ENCODE measurements around the gene YPEL1. TPM values are rescaled to one million over a fixed set of nuclear protein-coding genes. Genes with fewer than 3 reads are reported as not detected.
A peak's percentile ranks its signal among the peaks of the same experiment; 100 is the strongest.

YPEL1 gene
- total and polyA plus RNA-seq, 4 donors = 12.9 to 20.6 (median 17.1) TPM

DNA sequence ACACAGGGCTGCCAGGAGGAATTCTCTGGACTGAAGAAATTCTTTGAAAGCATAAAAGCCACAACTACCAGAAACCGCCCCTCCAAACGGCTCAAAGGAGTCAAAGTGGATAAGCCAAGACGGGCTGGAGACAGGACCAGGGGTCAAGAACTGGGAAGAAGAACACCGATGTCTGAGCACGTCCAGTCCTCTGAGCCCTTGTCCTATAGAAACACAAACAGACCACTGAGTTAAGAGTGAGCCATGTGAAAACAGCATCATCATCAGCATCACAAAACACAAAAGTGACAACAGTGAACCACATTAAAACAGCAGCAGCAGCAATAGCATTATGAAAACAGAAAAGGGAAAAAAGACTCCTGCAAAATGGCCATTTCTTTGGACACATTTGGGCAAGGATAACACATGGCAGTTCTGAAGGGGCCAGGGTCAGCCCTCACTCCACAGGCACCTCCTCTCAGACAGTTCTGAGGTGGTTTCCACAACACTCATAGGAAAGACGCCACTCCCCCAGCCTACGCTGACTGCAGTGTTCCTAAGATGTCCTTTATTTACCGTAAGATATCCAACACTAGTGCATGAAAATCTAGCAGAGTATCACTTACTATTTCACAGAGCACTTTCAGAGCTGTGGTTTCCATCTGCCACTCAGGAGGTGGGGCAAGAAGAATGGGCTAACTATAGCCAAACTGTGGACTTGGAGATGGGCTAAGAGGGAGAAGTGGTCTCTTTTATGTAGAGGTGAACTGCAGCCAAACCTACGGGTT, 28.6 kb upstream of the YPEL1 start:
- Histone ChIP-seq H3K27ac (ENCODE audit: low read depth, low read length) (no peak overlapping the region), H3K9me3 (ENCODE audit: control insufficient read depth, insufficient read depth, low read length) (no peaks in the 10 kb centered on the region), H3K36me3 (ENCODE audit: control insufficient read depth, insufficient read depth, low read length) (peaks cover 52% of the 10 kb centered on the region), H3K4me3 (ENCODE audit: low read depth, low read length) (no peak overlapping the region), H3K27me3 (ENCODE audit: control insufficient read depth, insufficient read depth, low read length) (no peaks in the 10 kb centered on the region), H3K4me1 (ENCODE audit: control insufficient read depth, insufficient read depth, low read length) (no peaks in the 10 kb centered on the region)
- 92% methylated on average over 7 of the region's 9 CpGs for WGBS (ENCODE audit: insufficient coverage)
- DNase-seq (ENCODE audit: low read depth in 4 of 6, low spot score in 6 of 6) = no peak

DNA sequence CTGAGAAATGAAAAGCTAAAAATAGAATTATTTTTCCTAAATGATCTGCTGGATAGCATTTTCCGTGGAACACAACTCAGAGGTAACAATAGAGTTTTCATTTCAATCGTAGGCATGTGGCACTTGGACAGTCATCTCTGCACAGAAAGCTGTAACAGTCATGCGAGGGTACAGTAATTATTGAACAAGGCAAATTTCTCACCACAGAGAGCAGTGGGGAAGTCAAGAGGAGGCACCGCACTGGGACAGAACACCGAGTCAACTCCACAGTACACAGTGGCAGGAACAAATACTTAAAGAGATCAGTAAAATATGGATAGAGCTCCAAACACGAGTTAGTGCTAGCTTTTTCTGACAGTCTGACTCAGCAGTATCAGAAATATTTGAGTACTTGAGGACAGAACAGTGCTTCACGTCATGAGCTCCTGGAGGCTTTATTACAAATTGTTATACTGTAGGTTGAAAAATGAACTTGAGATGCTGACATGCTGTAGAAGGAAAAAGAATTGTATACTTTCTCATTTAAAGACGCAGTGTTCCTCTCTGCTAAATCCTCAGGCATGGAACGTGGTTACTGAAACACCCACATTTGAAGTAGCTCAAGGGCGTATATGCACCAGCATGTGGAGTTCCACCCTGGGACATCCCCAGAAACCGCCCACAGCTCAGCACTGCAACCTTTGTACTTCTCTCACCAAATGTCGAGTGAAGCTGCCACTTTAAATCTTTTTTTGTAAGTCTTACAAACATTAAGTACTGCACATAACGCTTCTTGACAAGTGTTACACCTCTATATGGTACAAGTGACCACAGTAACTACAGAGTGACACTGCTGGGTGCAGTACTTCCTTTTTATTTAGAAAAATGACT, 27.4 kb upstream of the YPEL1 start:
- Histone ChIP-seq H3K27ac (ENCODE audit: low read depth, low read length) (no peak overlapping the region), H3K4me1 (ENCODE audit: control insufficient read depth, insufficient read depth, low read length) (peaks cover 12% of the 10 kb centered on the region), H3K27me3 (ENCODE audit: control insufficient read depth, insufficient read depth, low read length) (no peaks in the 10 kb centered on the region), H3K9me3 (ENCODE audit: control insufficient read depth, insufficient read depth, low read length) (no peaks in the 10 kb centered on the region), H3K36me3 (ENCODE audit: control insufficient read depth, insufficient read depth, low read length) (peaks cover 46% of the 10 kb centered on the region), H3K4me3 (ENCODE audit: low read depth, low read length) (no peak overlapping the region)
- DNase-seq (ENCODE audit: low read depth in 4 of 6, low spot score in 6 of 6) = no peak
- WGBS (ENCODE audit: insufficient coverage) = 84% methylated on average over 9 of the region's 13 CpGs

DNA sequence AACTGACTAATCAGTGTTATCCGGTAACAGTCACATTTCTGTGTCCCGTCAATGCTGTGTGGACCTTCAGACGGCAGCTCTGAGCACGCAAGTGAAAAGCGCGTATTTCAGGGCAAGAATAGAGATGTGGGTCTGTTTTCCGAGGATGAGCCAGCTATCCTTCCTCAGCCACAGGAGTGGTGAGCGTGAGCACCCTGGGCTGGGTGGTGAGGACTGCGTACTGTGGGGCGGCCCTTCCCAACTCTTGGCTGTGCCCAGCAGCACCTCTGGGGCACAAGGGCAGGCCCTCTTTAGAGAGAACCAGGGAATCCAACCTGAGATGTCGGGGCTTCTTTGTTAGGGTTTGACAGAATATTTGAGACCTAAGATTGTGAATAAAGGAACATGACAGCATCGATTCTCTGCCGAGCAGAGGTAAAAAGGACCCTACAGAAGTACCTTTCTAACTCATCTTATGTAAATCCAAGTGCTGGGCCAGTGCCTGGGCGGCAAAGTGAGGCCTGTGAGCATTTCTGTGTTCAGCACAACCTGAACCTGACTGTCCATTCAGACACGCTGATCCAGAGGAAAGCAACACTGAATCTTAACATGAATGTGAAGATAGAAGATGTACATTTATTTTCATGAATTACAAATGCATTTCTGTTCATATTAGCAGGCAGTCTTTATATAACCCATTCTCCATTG, 26.5 kb upstream of the YPEL1 start:
- no peaks in the 10 kb centered on the region for H3K27me3 ChIP-seq (ENCODE audit: control insufficient read depth, insufficient read depth, low read length)
- H3K9me3 ChIP-seq (ENCODE audit: control insufficient read depth, insufficient read depth, low read length) = no peaks in the 10 kb centered on the region
- 80% methylated on average over 8 of the region's 15 CpGs for WGBS (ENCODE audit: insufficient coverage)
- H3K4me1 ChIP-seq (ENCODE audit: control insufficient read depth, insufficient read depth, low read length) = peaks cover 16% of the 10 kb centered on the region
- no peak overlapping the region for H3K27ac ChIP-seq (ENCODE audit: low read depth, low read length)
- no peak overlapping the region for H3K4me3 ChIP-seq (ENCODE audit: low read depth, low read length)
- peaks cover 39% of the 10 kb centered on the region for H3K36me3 ChIP-seq (ENCODE audit: control insufficient read depth, insufficient read depth, low read length)
- no peak for DNase-seq (ENCODE audit: low read depth in 4 of 6, low spot score in 6 of 6)

DNA sequence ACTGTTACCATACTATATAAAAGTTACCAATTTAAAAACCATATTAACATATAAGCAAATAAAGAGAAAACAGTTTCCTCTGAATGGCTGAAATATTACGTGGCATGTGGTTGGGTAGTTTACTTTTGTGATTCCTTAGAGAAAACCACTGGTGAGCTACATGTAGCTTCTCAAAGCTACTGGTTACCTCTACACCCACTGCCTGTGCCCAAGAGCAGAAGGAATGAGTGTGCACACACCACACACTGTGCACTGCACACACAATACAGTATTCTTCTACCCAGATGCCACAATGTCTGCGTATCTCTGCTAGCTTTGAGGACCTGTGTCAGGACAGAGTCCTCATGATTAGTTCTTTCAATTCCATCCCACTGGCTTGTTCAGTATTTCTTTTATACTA, 25.5 kb upstream of the YPEL1 start:
- peaks cover 16% of the 10 kb centered on the region for H3K4me1 ChIP-seq (ENCODE audit: control insufficient read depth, insufficient read depth, low read length)
- no peak for DNase-seq (ENCODE audit: low read depth in 4 of 6, low spot score in 6 of 6)
- H3K36me3 ChIP-seq (ENCODE audit: control insufficient read depth, insufficient read depth, low read length) = peaks cover 32% of the 10 kb centered on the region
- 86% methylated on average over 1 of the region's 2 CpGs for WGBS (ENCODE audit: insufficient coverage)
- H3K27me3 ChIP-seq (ENCODE audit: control insufficient read depth, insufficient read depth, low read length) = no peaks in the 10 kb centered on the region
- H3K27ac ChIP-seq (ENCODE audit: low read depth, low read length) = no peak overlapping the region
- H3K9me3 ChIP-seq (ENCODE audit: control insufficient read depth, insufficient read depth, low read length) = no peaks in the 10 kb centered on the region
- H3K4me3 ChIP-seq (ENCODE audit: low read depth, low read length) = no peak overlapping the region

- Histone ChIP-seq H3K27ac (ENCODE audit: low read depth, low read length) (no peak overlapping the region), H3K36me3 (ENCODE audit: control insufficient read depth, insufficient read depth, low read length) (peaks cover 28% of the 10 kb centered on the region), H3K4me1 (ENCODE audit: control insufficient read depth, insufficient read depth, low read length) (peaks cover 20% of the 10 kb centered on the region), H3K4me3 (ENCODE audit: low read depth, low read length) (no peak overlapping the region), H3K27me3 (ENCODE audit: control insufficient read depth, insufficient read depth, low read length) (no peaks in the 10 kb centered on the region), H3K9me3 (ENCODE audit: control insufficient read depth, insufficient read depth, low read length) (no peaks in the 10 kb centered on the region)
- DNase-seq (ENCODE audit: low read depth in 4 of 6, low spot score in 6 of 6) = no peak
- 88% methylated on average over 1 of the region's 2 CpGs for WGBS (ENCODE audit: insufficient coverage)
These were observed 25.0 kb upstream of the YPEL1 start for GRCh38 chr22:21760640-21761039.

GRCh38 chr22:21759646-21760376, 24.2 kb upstream of the YPEL1 start:
- H3K36me3 ChIP-seq (ENCODE audit: control insufficient read depth, insufficient read depth, low read length) = peaks cover 28% of the 10 kb centered on the region
- no peak for DNase-seq (ENCODE audit: low read depth in 4 of 6, low spot score in 6 of 6)

GRCh38 chr22:21759093-21759492, 23.5 kb upstream of the YPEL1 start:
- no peak overlapping the region for H3K4me3 ChIP-seq (ENCODE audit: low read depth, low read length)
- H3K27ac ChIP-seq (ENCODE audit: low read depth, low read length) = no peak overlapping the region
- peaks cover 36% of the 10 kb centered on the region for H3K4me1 ChIP-seq (ENCODE audit: control insufficient read depth, insufficient read depth, low read length)
- peak in 1 of 6 donors; percentile 24 for DNase-seq (ENCODE audit: low read depth in 4 of 6, low spot score in 6 of 6)
- 67% methylated on average over 4 of the region's 4 CpGs for WGBS (ENCODE audit: insufficient coverage)
- H3K27me3 ChIP-seq (ENCODE audit: control insufficient read depth, insufficient read depth, low read length) = no peaks in the 10 kb centered on the region
- H3K36me3 ChIP-seq (ENCODE audit: control insufficient read depth, insufficient read depth, low read length) = peaks cover 21% of the 10 kb centered on the region
- H3K9me3 ChIP-seq (ENCODE audit: control insufficient read depth, insufficient read depth, low read length) = no peaks in the 10 kb centered on the region

More at GRCh38 chr22:21759646-21760376, 24.2 kb upstream of the YPEL1 start:
- WGBS (ENCODE audit: insufficient coverage) = 100% methylated on average over 1 of the region's 8 CpGs
- no peak overlapping the region for H3K27ac ChIP-seq (ENCODE audit: low read depth, low read length)
- peaks cover 28% of the 10 kb centered on the region for H3K4me1 ChIP-seq (ENCODE audit: control insufficient read depth, insufficient read depth, low read length)
- H3K9me3 ChIP-seq (ENCODE audit: control insufficient read depth, insufficient read depth, low read length) = no peaks in the 10 kb centered on the region
- no peak overlapping the region for H3K4me3 ChIP-seq (ENCODE audit: low read depth, low read length)
- no peaks in the 10 kb centered on the region for H3K27me3 ChIP-seq (ENCODE audit: control insufficient read depth, insufficient read depth, low read length)

- Histone ChIP-seq H3K36me3 (ENCODE audit: control insufficient read depth, insufficient read depth, low read length) (peaks cover 14% of the 10 kb centered on the region), H3K27me3 (ENCODE audit: control insufficient read depth, insufficient read depth, low read length) (no peaks in the 10 kb centered on the region), H3K4me3 (ENCODE audit: low read depth, low read length) (no peak overlapping the region), H3K27ac (ENCODE audit: low read depth, low read length) (no peak overlapping the region), H3K9me3 (ENCODE audit: control insufficient read depth, insufficient read depth, low read length) (no peaks in the 10 kb centered on the region), H3K4me1 (ENCODE audit: control insufficient read depth, insufficient read depth, low read length) (peaks cover 44% of the 10 kb centered on the region)
- peak in 1 of 6 donors; percentile 50 for DNase-seq (ENCODE audit: low read depth in 4 of 6, low spot score in 6 of 6)
- WGBS (ENCODE audit: insufficient coverage) = 83% methylated on average over 21 of the region's 21 CpGs
These were observed 22.7 kb upstream of the YPEL1 start for GRCh38 chr22:21758091-21758864.

Data from spinal cord (tissue), 10 donors.